ENCODE results near the gene MPO.

MPO gene

GRCh38 chr17:58270476-58271215, 10.1 kb downstream of the MPO start:
- DNase-seq (ENCODE audit: low read depth), result no peak
- H3K4me3 ChIP-seq (ENCODE audit: low read depth, low read length), result no peak overlapping the region
- no peak for TF ChIP-seq CTCF (IDR thresholded peaks at IDR 0.05; ENCODE audit: control insufficient read depth, extremely low read depth, insufficient read depth)

GRCh38 chr17:58269557-58270291, 11.0 kb downstream of the MPO start:
- DNase-seq (ENCODE audit: low read depth), result no peak
- no peak for TF ChIP-seq CTCF (IDR thresholded peaks at IDR 0.05; ENCODE audit: control insufficient read depth, extremely low read depth, insufficient read depth)
- H3K4me3 ChIP-seq (ENCODE audit: low read depth, low read length), result no peak overlapping the region

GRCh38 chr17:58268774-58269556, 11.8 kb downstream of the MPO start:
- no peak overlapping the region for H3K4me3 ChIP-seq (ENCODE audit: low read depth, low read length)
- no peak for TF ChIP-seq CTCF (IDR thresholded peaks at IDR 0.05; ENCODE audit: control insufficient read depth, extremely low read depth, insufficient read depth)
- no peak for DNase-seq (ENCODE audit: low read depth)

- DNase-seq (ENCODE audit: low read depth), result no peak
- H3K4me3 ChIP-seq (ENCODE audit: low read depth, low read length), result no peak overlapping the region
- TF ChIP-seq CTCF (IDR thresholded peaks at IDR 0.05; ENCODE audit: control insufficient read depth, extremely low read depth, insufficient read depth), result no peak
These were observed 12.4 kb downstream of the MPO start for GRCh38 chr17:58268326-58268725.

GRCh38 chr17:58267347-58268324, 13.1 kb downstream of the MPO start:
- no peak for TF ChIP-seq CTCF (IDR thresholded peaks at IDR 0.05; ENCODE audit: control insufficient read depth, extremely low read depth, insufficient read depth)
- H3K4me3 ChIP-seq (ENCODE audit: low read depth, low read length), result no peak overlapping the region
- no peak for DNase-seq (ENCODE audit: low read depth)
